CD4-positive, alpha-beta memory T cell (primary cell): ENCODE data around the gene CHST9. TPM values are rescaled to one million over a fixed set of nuclear protein-coding genes. Genes with fewer than 3 reads are reported as not detected.

Experiments used
- CTCF ChIA-PET: fragments of 350-600 bp; sonication (Branson Sonifier 250); formaldehyde crosslinking; loops from one replicate; lab custom pipeline; 2021; ENCODE audit warnings: inconsistent platforms; ENCODE audit not compliant: partially characterized antibody; lab: Charles Lee
- POLR2A ChIA-PET: fragments of 350-600 bp; sonication (Branson Sonifier 250); formaldehyde crosslinking; loops from one replicate; lab custom pipeline; 2021; ENCODE audit not compliant: partially characterized antibody; lab: Charles Lee
- DNase-seq, 5 donors: peaks; one replicate each; pipeline versions ENCODE4 v3.0.0 to v3.0.0-alpha.2; 2020 to 2022; ENCODE audit warnings: mixed read lengths in 1 of 5
- H3K27ac ChIP-seq: one replicate; pipeline ENCODE4 v1.7.0; 2013; ENCODE audit warnings: low read depth, low read length
- H3K27me3 ChIP-seq: 2 replicates; pipeline ENCODE4 v1.7.0; 2013; ENCODE audit warnings: mild to moderate bottlenecking, low read length, moderate library complexity; ENCODE audit not compliant: insufficient read depth
- H3K36me3 ChIP-seq: 2 replicates; pipeline ENCODE4 v1.7.0; 2013; ENCODE audit warnings: mild to moderate bottlenecking, low read length, moderate library complexity; ENCODE audit not compliant: insufficient read depth
- H3K4me1 ChIP-seq: 2 replicates; pipeline ENCODE4 v1.7.0; 2013; ENCODE audit warnings: mild to moderate bottlenecking, low read length, moderate library complexity; ENCODE audit not compliant: insufficient read depth
- H3K4me3 ChIP-seq, 2 donors: one replicate each; pipeline ENCODE4 v1.7.0; 2013; ENCODE audit warnings: low read length in 2 of 2, mild to moderate bottlenecking in 1 of 2
- H3K9me3 ChIP-seq, 2 donors: one replicate each; pipeline ENCODE4 v1.7.0; 2013; ENCODE audit warnings: low read length in 2 of 2, control low read depth in 1 of 2; ENCODE audit not compliant: control insufficient read depth in 1 of 2
- H3K27ac Mint-ChIP-seq, 7 donors: one replicate each; pipeline ENCODE4 v1.8.0; 2020 to 2021; ENCODE audit warnings: mixed read lengths in 7 of 7, mild to moderate bottlenecking in 6 of 7, inconsistent platforms in 3 of 7, moderate library complexity in 3 of 7
- H3K27me3 Mint-ChIP-seq, 2 donors: one replicate each; pipeline ENCODE4 v1.8.0; 2020 to 2021; ENCODE audit warnings: mixed read lengths in 2 of 2
- H3K36me3 Mint-ChIP-seq, 2 donors: one replicate each; pipeline ENCODE4 v1.8.0; 2020 to 2021; ENCODE audit warnings: mixed read lengths in 2 of 2, inconsistent platforms in 1 of 2, mild to moderate bottlenecking in 1 of 2
- H3K4me1 Mint-ChIP-seq, 4 donors: one replicate each; pipeline ENCODE4 v1.8.0; 2020 to 2021; ENCODE audit warnings: mixed read lengths in 4 of 4, mild to moderate bottlenecking in 1 of 4
- H3K4me3 Mint-ChIP-seq, 8 donors: one replicate each; pipeline ENCODE4 v1.8.0; 2020 to 2021; ENCODE audit warnings: mixed read lengths in 8 of 8, mild to moderate bottlenecking in 7 of 8, moderate library complexity in 6 of 8, inconsistent platforms in 3 of 8
- H3K9me3 Mint-ChIP-seq, 8 donors: one replicate each; pipeline ENCODE4 v1.8.0; 2020 to 2021; ENCODE audit warnings: mixed read lengths in 8 of 8, mild to moderate bottlenecking in 5 of 8, inconsistent platforms in 3 of 8, moderate library complexity in 1 of 8
- intact Hi-C: fragments of 100-400 bp; cut with micrococcal nuclease; formaldehyde crosslinking; loops from one replicate; pipeline ENCODE4 v1.15.1; 2023
- polyA plus RNA-seq, 2 donors: library from polyadenylated mRNA; unstranded; fragments of 300-500 nt; fragmentation: Illumina TruSeq; gene quantifications; one replicate each; pipeline ENCODE4 v1.2.3, GENCODE V29; 2021
- total RNA-seq, 2 experiments: library from RNA; stranded (reverse); gene quantifications; one replicate each; pipeline ENCODE4 v1.2.3, GENCODE V29; 2021

The CHST9 gene
- total and polyA plus RNA-seq, 4 experiments from 2014 or later: not detected

- H3K27me3 ChIP-seq: no peaks in the 10 kb centered on the region
- CTCF ChIA-PET: no interaction called here
- Mint-ChIP-seq H3K27me3 (no peaks in the 10 kb centered on the region), H3K4me1 (no peaks in the 10 kb centered on the region), H3K36me3 (no peaks in the 10 kb centered on the region), H3K27ac (no peak overlapping the region), H3K9me3 (peaks cover 0 to 17% (median 7%) of the 10 kb centered on the region in 8 donors), H3K4me3 (no peak overlapping the region)
- H3K4me1 ChIP-seq: no peaks in the 10 kb centered on the region
- H3K27ac ChIP-seq: no peak overlapping the region
- no peaks in the 10 kb centered on the region for H3K9me3 ChIP-seq
- H3K36me3 ChIP-seq: no peaks in the 10 kb centered on the region
- intact Hi-C loops: no loop called here
- H3K4me3 ChIP-seq: no peak overlapping the region
- DNase-seq: no peak
- POLR2A ChIA-PET: no interaction called here
Observed at GRCh38 chr18:27142891-27143290, 42.2 kb downstream of the CHST9 start.

GRCh38 chr18:27141876-27142275 is 43.2 kb downstream of the CHST9 start:
- H3K9me3 ChIP-seq: no peaks in the 10 kb centered on the region
- POLR2A ChIA-PET: no interaction called here
- no peak overlapping the region for H3K27ac ChIP-seq
- no peaks in the 10 kb centered on the region for H3K4me1 ChIP-seq
- Mint-ChIP-seq H3K36me3 (no peaks in the 10 kb centered on the region), H3K27me3 (no peaks in the 10 kb centered on the region), H3K27ac (no peak overlapping the region), H3K4me1 (no peaks in the 10 kb centered on the region), H3K4me3 (no peak overlapping the region), H3K9me3 (peaks cover 0 to 12% (median 6%) of the 10 kb centered on the region in 8 donors)
- DNase-seq: no peak
- H3K36me3 ChIP-seq: no peaks in the 10 kb centered on the region
- CTCF ChIA-PET: no interaction called here
- H3K27me3 ChIP-seq: no peaks in the 10 kb centered on the region
- H3K4me3 ChIP-seq: no peak overlapping the region
- intact Hi-C loops: no loop called here

- POLR2A ChIA-PET: no interaction called here
Observed at GRCh38 chr18:27138079-27138478, 47.0 kb downstream of the CHST9 start.

GRCh38 chr18:27136208-27136535 is 48.9 kb downstream of the CHST9 start:
- Histone ChIP-seq H3K36me3 (no peaks in the 10 kb centered on the region), H3K27ac (no peak overlapping the region), H3K4me1 (no peaks in the 10 kb centered on the region), H3K4me3 (no peak overlapping the region), H3K9me3 (no peaks in the 10 kb centered on the region), H3K27me3 (no peaks in the 10 kb centered on the region)
- Mint-ChIP-seq H3K4me3 (no peak overlapping the region), H3K36me3 (no peaks in the 10 kb centered on the region), H3K4me1 (no peaks in the 10 kb centered on the region), H3K27me3 (no peaks in the 10 kb centered on the region), H3K9me3 (peaks cover 0 to 24% (median 2%) of the 10 kb centered on the region in 8 donors), H3K27ac (no peak overlapping the region)
- ChIA-PET POLR2A (no interaction called here), CTCF (no interaction called here)
- intact Hi-C loops: no loop called here
- DNase-seq: no peak

More at GRCh38 chr18:27138079-27138478, 47.0 kb downstream of the CHST9 start:
- Histone ChIP-seq H3K4me3 (no peak overlapping the region), H3K36me3 (no peaks in the 10 kb centered on the region), H3K9me3 (no peaks in the 10 kb centered on the region), H3K27ac (no peak overlapping the region), H3K27me3 (no peaks in the 10 kb centered on the region), H3K4me1 (no peaks in the 10 kb centered on the region)
- no peak overlapping the region for H3K4me3 Mint-ChIP-seq
- intact Hi-C loops: no loop called here
- H3K27me3 Mint-ChIP-seq: no peaks in the 10 kb centered on the region
- no peak overlapping the region for H3K27ac Mint-ChIP-seq
- peaks cover 0 to 14% (median 2%) of the 10 kb centered on the region in 8 donors for H3K9me3 Mint-ChIP-seq
- DNase-seq: no peak
- CTCF ChIA-PET: no interaction called here
- no peaks in the 10 kb centered on the region for H3K4me1 Mint-ChIP-seq
- H3K36me3 Mint-ChIP-seq: no peaks in the 10 kb centered on the region

- no peaks in the 10 kb centered on the region for H3K9me3 ChIP-seq
- no peaks in the 10 kb centered on the region for H3K27me3 ChIP-seq
- no peak for DNase-seq
- Mint-ChIP-seq H3K27ac (no peak overlapping the region), H3K27me3 (no peaks in the 10 kb centered on the region), H3K9me3 (peaks cover 0 to 24% (median 4%) of the 10 kb centered on the region in 8 donors), H3K4me3 (no peak overlapping the region), H3K4me1 (no peaks in the 10 kb centered on the region), H3K36me3 (no peaks in the 10 kb centered on the region)
- no peak overlapping the region for H3K4me3 ChIP-seq
- ChIA-PET POLR2A (no interaction called here), CTCF (no interaction called here)
- no peak overlapping the region for H3K27ac ChIP-seq
- no peaks in the 10 kb centered on the region for H3K4me1 ChIP-seq
- H3K36me3 ChIP-seq: no peaks in the 10 kb centered on the region
- intact Hi-C loops: no loop called here
Observed at GRCh38 chr18:27135504-27136207, 49.5 kb downstream of the CHST9 start.

GRCh38 chr18:27130065-27130630 is 55.0 kb downstream of the CHST9 start:
- Mint-ChIP-seq H3K27ac (no peak overlapping the region), H3K27me3 (no peaks in the 10 kb centered on the region), H3K9me3 (peaks cover 0 to 19% (median 6%) of the 10 kb centered on the region in 8 donors), H3K36me3 (no peaks in the 10 kb centered on the region), H3K4me1 (no peaks in the 10 kb centered on the region), H3K4me3 (no peak overlapping the region)
- H3K27me3 ChIP-seq: no peaks in the 10 kb centered on the region
- ChIA-PET CTCF (no interaction called here), POLR2A (no interaction called here)
- no peaks in the 10 kb centered on the region for H3K9me3 ChIP-seq
- H3K36me3 ChIP-seq: no peaks in the 10 kb centered on the region
- no peak overlapping the region for H3K4me3 ChIP-seq
- no peak for DNase-seq
- H3K27ac ChIP-seq: no peak overlapping the region
- intact Hi-C loops: no loop called here
- no peaks in the 10 kb centered on the region for H3K4me1 ChIP-seq

- H3K4me3 ChIP-seq: no peak overlapping the region
- Mint-ChIP-seq H3K27me3 (no peaks in the 10 kb centered on the region), H3K27ac (no peak overlapping the region), H3K4me1 (no peaks in the 10 kb centered on the region), H3K4me3 (no peak overlapping the region), H3K36me3 (no peaks in the 10 kb centered on the region), H3K9me3 (peaks cover 0 to 21% (median 7%) of the 10 kb centered on the region in 8 donors)
- no peak overlapping the region for H3K27ac ChIP-seq
- H3K4me1 ChIP-seq: no peaks in the 10 kb centered on the region
- DNase-seq: no peak
- no peaks in the 10 kb centered on the region for H3K36me3 ChIP-seq
- ChIA-PET POLR2A (no interaction called here), CTCF (no interaction called here)
- H3K27me3 ChIP-seq: no peaks in the 10 kb centered on the region
- H3K9me3 ChIP-seq: no peaks in the 10 kb centered on the region
- intact Hi-C loops: no loop called here
Observed at GRCh38 chr18:27124196-27124595, 60.9 kb downstream of the CHST9 start.
